Kidney epithelial cell (primary cell): ENCODE data around the gene ZDHHC9. TPM values are rescaled to one million over a fixed set of nuclear protein-coding genes. Genes with fewer than 3 reads are reported as not detected.

Experiments used
- DNase-seq: peaks from one replicate; pipeline ENCODE4 v3.0.0-alpha.2; 2010; ENCODE audit warnings: low read depth
- H3K27me3 ChIP-seq: 2 replicates; pipeline ENCODE4 v1.6.0; 2011; ENCODE audit warnings: low read length; ENCODE audit not compliant: control insufficient read depth, insufficient read depth
- H3K36me3 ChIP-seq: 2 replicates; pipeline ENCODE4 v1.5.1; 2011; ENCODE audit warnings: low read length; ENCODE audit not compliant: control insufficient read depth, insufficient read depth
- H3K4me3 ChIP-seq: 2 replicates; pipeline ENCODE4 v1.5.1; 2011; ENCODE audit warnings: low read depth, mild to moderate bottlenecking, control low read depth, low read length
- CTCF ChIP-seq: IDR thresholded peaks from 2 replicates; pipeline ENCODE4 v1.5.1; 2011; ENCODE audit warnings: mild to moderate bottlenecking, moderate library complexity, low read length, control low read depth, inconsistent platforms; ENCODE audit not compliant: insufficient read depth, poor library complexity, severe bottlenecking
- total RNA-seq: library from RNA; depleted of rRNA; stranded (reverse); fragments of >200 nt; gene quantifications from 2 replicates; pipeline ENCODE4 v1.2.3, GENCODE V29; 2015

The ZDHHC9 gene
- total RNA-seq, 1 donor from 2014 or later, result 31.7 TPM

- H3K36me3 ChIP-seq, result no peaks in the 10 kb centered on the region
- no peak for TF ChIP-seq CTCF
- H3K4me3 ChIP-seq, result no peak overlapping the region
- DNase-seq, result no peak
- no peaks in the 10 kb centered on the region for H3K27me3 ChIP-seq
Measured at GRCh38 chrX:129846716-129847115, 3.0 kb upstream of the ZDHHC9 start.

GRCh38 chrX:129845616-129846190 is 2.0 kb upstream of the ZDHHC9 start:
- no peak overlapping the region for H3K4me3 ChIP-seq
- no peak for DNase-seq
- no peak for TF ChIP-seq CTCF
- H3K27me3 ChIP-seq, result no peaks in the 10 kb centered on the region
- no peaks in the 10 kb centered on the region for H3K36me3 ChIP-seq

- DNase-seq, result no peak
- H3K4me3 ChIP-seq, result peak overlapping the region; percentile 62
- no peak for TF ChIP-seq CTCF
- H3K36me3 ChIP-seq, result no peaks in the 10 kb centered on the region
- H3K27me3 ChIP-seq, result no peaks in the 10 kb centered on the region
Measured at GRCh38 chrX:129843209-129843458, 552 bp downstream of the ZDHHC9 start.

- no peak for TF ChIP-seq CTCF
- Histone ChIP-seq H3K27me3 (no peaks in the 10 kb centered on the region), H3K36me3 (no peaks in the 10 kb centered on the region), H3K4me3 (peak overlapping the region; percentile 62)
- DNase-seq, result no peak
Measured at GRCh38 chrX:129842510-129843208, 1.0 kb downstream of the ZDHHC9 start.

GRCh38 chrX:129840344-129840743 is 3.3 kb downstream of the ZDHHC9 start:
- DNase-seq, result no peak
- Histone ChIP-seq H3K36me3 (no peaks in the 10 kb centered on the region), H3K27me3 (no peaks in the 10 kb centered on the region), H3K4me3 (no peak overlapping the region)
- TF ChIP-seq CTCF, result no peak

- no peak for DNase-seq
- no peak overlapping the region for H3K4me3 ChIP-seq
- TF ChIP-seq CTCF, result no peak
- no peaks in the 10 kb centered on the region for H3K36me3 ChIP-seq
- H3K27me3 ChIP-seq, result no peaks in the 10 kb centered on the region
Measured at GRCh38 chrX:129836827-129837226, 6.9 kb downstream of the ZDHHC9 start.
